ENCODE measurements around the gene MSH6.

DNA sequence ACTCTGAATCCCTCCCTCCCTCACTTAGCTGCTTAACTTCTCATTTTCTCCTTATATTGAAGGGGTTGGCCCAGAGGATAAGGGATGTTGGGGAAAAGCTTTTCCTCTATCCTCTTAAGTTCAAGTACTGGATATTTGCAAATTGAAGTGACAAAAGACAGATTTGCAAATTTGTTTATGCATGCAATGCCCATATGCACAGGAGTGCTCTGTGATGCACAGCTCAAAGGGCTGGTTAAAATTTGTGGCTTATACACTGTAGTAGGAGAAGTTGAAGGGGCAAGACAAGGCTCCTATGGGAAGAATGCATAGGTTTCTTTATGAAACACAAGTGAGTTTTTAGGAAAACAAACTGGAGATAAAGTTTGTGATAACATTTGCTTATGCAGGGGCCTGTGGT is 8.4 kb upstream of the MSH6 start:
- TF ChIP-seq POLR2A (IDR thresholded peaks at IDR 0.05) (no peak), CTCF (IDR thresholded peaks at IDR 0.05) (no peak)
